Measurements from ENCODE around the gene DPH7.
"Not testable (repeated sequence)": the region's sequence is repeated elsewhere in the genome, so short reads cannot be mapped to it uniquely, and the experiment has no call there.

DNA sequence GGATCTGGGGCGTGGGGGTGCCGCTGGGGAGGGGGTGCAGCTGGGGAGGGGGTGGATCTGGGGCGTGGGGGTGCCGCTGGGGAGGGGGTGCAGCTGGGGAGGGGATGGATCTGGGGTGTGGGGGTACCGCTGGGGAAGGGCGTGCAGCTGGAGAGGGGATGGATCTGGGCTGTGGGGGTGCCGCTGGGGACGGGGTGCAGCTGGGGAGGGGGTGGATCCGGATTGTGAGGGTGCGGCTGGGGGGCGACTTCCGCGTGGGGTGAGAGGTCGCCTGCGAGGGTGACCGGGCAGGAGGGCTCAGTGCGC lies 27.8 kb downstream of the DPH7 start:
- TF ChIP-seq PATZ1 (CRISPR knock-in tag; IDR thresholded peaks at IDR 0.05; ENCODE audit: borderline replicate concordance); ZFP30 (CRISPR knock-in tag; IDR thresholded peaks at IDR 0.05); ZNF565 (CRISPR knock-in tag; conservative IDR thresholded peaks at IDR 0.05; ENCODE audit: low read depth); CREB5 (CRISPR knock-in tag; IDR thresholded peaks at IDR 0.05; ENCODE audit: low read depth); CSDC2 (CRISPR knock-in tag; IDR thresholded peaks at IDR 0.05); TSHZ2 (CRISPR knock-in tag; IDR thresholded peaks at IDR 0.05); RARB (CRISPR knock-in tag; IDR thresholded peaks at IDR 0.05); ZFP3 (CRISPR knock-in tag; IDR thresholded peaks at IDR 0.05); TCF4 (CRISPR knock-in tag; IDR thresholded peaks at IDR 0.05; ENCODE audit: borderline replicate concordance); ZNF70 (CRISPR knock-in tag; IDR thresholded peaks at IDR 0.05): not testable (repeated sequence)
